ENCODE results near the gene AOX1.

Gene AOX1

DNA sequence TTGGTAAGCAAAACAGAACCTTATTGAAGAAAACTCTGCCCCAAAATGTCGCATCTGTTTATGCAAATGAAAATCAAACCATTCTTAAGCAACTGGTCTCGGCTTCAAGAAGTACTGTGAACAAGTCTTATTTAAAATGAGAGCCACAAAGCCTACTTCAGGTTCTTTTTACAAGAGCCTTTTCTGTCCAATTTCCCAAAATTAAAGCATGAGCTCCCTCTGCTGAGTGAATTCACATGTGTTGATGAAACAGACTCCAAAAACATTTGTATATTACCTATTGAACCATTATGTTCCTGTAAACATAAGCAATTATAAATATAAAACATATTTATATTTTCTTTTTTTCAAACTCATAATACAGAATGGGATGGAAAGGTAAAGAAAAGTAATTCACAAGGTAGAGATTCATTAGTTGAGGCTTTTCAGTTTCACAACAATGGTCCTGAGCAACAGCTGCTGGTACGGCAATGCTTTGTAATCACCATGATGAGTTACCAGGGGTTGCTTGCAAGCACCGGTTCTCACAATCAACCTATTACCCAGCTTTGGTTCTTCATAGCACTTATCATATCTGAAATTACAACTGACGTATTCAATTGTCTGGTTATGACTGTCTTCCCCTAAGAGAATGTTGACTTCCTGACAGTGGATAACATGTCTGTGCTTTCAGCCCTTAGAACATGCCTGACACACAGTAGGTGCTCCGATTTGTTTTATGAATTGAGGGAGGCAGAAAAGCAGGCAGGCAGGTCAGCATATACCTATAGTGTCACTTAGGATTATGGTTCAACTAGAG lies 117.5 kb downstream of the AOX1 start (continued):
- TF ChIP-seq, protein P1, sequence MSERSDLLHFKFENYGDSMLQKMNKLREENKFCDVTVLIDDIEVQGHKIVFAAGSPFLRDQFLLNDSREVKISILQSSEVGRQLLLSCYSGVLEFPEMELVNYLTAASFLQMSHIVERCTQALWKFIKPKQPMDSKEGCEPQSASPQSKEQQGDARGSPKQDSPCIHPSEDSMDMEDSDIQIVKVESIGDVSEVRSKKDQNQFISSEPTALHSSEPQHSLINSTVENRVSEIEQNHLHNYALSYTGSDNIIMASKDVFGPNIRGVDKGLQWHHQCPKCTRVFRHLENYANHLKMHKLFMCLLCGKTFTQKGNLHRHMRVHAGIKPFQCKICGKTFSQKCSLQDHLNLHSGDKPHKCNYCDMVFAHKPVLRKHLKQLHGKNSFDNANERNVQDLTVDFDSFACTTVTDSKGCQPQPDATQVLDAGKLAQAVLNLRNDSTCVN (tag by site-specific recombination; optimal IDR thresholded peaks at IDR 0.05) = no peak
- TF ChIP-seq ZNF660 (tag by site-specific recombination; IDR thresholded peaks at IDR 0.05) = 0 out of 2 replicates have a peak, but pooled peaks have one; percentile 60
- TF ChIP-seq ZIC2 (tag by site-specific recombination; IDR thresholded peaks at IDR 0.05) = no peak
- TF ChIP-seq ZNF302 (tag by site-specific recombination; IDR thresholded peaks at IDR 0.05; ENCODE audit: low read depth) = no peak
- no peak for TF ChIP-seq ZNF423 (tag by site-specific recombination; IDR thresholded peaks at IDR 0.05)
- no peak for TF ChIP-seq BCL11A (tag by site-specific recombination; IDR thresholded peaks at IDR 0.05; ENCODE audit: low read depth)
- TF ChIP-seq ZNF747 (tag by site-specific recombination; IDR thresholded peaks at IDR 0.05) = no peak

DNA sequence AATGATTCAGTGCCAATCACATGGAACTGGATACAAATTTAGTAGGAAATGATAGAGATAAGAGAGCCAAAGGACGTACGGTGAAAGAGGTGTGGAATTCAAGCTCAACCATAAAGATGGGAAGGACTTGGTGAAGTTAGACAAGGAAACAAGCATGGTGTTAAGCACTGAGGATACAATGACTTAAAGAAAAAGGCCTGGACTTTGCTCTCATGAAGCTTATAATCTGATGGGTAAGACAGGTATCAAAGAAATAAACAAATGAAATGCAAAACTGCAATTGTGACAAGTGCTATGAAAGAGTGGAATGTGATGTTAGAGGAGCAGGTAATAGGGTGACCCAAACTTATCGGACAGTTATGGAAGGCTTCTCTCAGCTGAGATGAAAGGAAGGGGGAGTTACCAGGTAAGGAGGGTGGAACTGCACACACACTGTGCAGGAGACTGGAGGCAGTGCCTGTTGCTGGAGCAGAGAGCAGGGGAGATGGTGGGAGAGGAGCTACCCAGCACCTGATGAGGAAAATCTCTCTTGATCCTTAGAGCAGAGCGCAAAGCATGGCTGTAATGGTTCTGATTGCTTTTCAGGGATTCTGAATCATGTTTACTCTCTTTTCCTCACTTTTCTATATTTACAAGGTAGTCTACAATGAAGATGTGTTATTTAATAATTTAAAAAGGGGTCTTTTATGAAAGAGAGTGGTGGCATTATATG lies 118.3 kb downstream of the AOX1 start:
- no peak overlapping the region for H3K4me3 ChIP-seq (ENCODE audit: low read depth, low read length)
- POLR2A ChIA-PET = no interaction called here
- TF ChIP-seq SCRT2 (tag by site-specific recombination; IDR thresholded peaks at IDR 0.05) (0 out of 2 replicates have a peak, but pooled peaks have one; percentile 44), TRIM28 (IDR thresholded peaks at IDR 0.05; ENCODE audit: borderline replicate concordance, low read length) (no peak), SP2 (tag by site-specific recombination; IDR thresholded peaks at IDR 0.05) (no peak), ZNF10 (tag by site-specific recombination; IDR thresholded peaks at IDR 0.05) (peak; percentile 91)
- CTCF ChIA-PET = interaction anchor here (0.7 to 8.4 kb wide), 27 partner anchors 9 to 998 kb away, joined by 3 to 105 read pairs (median 4); no protein-coding TSS in a partner anchor
- H3K36me3 ChIP-seq (ENCODE audit: control insufficient read depth in 2 of 2, insufficient read depth in 1 of 2, low read length in 2 of 2) = no peaks in the 10 kb centered on the region
- H3K9me3 ChIP-seq (ENCODE audit: control insufficient read depth, insufficient read depth, low read depth, low read length) = no peaks in the 10 kb centered on the region
- H3K27ac ChIP-seq (ENCODE audit: extremely low read depth, low read depth, low read length) = no peak overlapping the region
- H3K4me1 ChIP-seq (ENCODE audit: control insufficient read depth, insufficient read depth, low read length) = peaks cover 2% of the 10 kb centered on the region; the same call in 1 of the 2 replicates

DNA sequence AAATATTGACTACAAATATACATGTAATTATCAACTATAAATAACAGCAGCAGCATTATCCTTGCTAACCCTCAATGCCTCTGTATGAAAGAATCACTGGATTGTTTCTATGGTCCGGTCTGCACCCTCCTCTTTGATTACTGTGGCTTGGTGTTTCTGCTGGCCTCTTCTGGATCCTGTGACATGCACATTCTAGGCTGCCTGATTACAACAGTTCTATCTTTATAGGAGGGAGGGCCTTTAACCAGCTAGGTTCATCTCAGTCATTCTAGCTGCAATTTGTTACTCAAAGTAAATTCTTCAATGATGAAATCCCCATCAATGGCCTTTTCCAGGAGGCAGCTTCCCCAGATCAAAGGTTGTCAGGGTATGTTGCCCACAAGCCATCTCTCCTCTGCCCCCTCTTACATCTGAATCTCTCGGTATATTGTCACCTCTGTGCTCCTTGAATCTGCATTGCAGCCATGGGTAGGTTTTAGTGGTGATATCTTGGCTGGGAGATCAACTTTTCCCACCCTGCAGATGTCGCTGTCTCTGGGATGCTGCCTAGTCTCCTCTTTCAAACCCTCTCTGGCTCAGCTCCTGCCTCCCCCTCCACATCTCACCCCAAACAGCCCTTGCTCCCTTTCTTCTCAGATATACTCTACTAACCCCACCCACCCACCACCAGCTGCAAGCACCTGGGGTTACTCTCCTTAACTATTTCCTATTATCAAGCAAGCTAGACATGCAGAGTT lies 119.7 kb downstream of the AOX1 start:
- H3K9me3 ChIP-seq (ENCODE audit: control insufficient read depth, insufficient read depth, low read depth, low read length) = no peaks in the 10 kb centered on the region
- no peak overlapping the region for H3K4me3 ChIP-seq (ENCODE audit: low read depth, low read length)
- H3K4me1 ChIP-seq (ENCODE audit: control insufficient read depth, insufficient read depth, low read length) = peaks cover 2% of the 10 kb centered on the region; the same call in 1 of the 2 replicates
- no peak overlapping the region for H3K27ac ChIP-seq (ENCODE audit: extremely low read depth, low read depth, low read length)
- H3K36me3 ChIP-seq (ENCODE audit: control insufficient read depth in 2 of 2, insufficient read depth in 1 of 2, low read length in 2 of 2) = no peaks in the 10 kb centered on the region
- ChIA-PET POLR2A (no interaction called here), CTCF (interaction anchor here (0.6 to 8.4 kb wide), 16 partner anchors 10 to 739 kb away, joined by 3 to 105 read pairs (median 3); no protein-coding TSS in a partner anchor)
- no peak for TF ChIP-seq ZFP3 (tag by site-specific recombination; IDR thresholded peaks at IDR 0.05; ENCODE audit: low read depth)
- TF ChIP-seq ZNF311 (tag by site-specific recombination; IDR thresholded peaks at IDR 0.05; ENCODE audit: borderline replicate concordance) = no peak
- TF ChIP-seq, protein P2, sequence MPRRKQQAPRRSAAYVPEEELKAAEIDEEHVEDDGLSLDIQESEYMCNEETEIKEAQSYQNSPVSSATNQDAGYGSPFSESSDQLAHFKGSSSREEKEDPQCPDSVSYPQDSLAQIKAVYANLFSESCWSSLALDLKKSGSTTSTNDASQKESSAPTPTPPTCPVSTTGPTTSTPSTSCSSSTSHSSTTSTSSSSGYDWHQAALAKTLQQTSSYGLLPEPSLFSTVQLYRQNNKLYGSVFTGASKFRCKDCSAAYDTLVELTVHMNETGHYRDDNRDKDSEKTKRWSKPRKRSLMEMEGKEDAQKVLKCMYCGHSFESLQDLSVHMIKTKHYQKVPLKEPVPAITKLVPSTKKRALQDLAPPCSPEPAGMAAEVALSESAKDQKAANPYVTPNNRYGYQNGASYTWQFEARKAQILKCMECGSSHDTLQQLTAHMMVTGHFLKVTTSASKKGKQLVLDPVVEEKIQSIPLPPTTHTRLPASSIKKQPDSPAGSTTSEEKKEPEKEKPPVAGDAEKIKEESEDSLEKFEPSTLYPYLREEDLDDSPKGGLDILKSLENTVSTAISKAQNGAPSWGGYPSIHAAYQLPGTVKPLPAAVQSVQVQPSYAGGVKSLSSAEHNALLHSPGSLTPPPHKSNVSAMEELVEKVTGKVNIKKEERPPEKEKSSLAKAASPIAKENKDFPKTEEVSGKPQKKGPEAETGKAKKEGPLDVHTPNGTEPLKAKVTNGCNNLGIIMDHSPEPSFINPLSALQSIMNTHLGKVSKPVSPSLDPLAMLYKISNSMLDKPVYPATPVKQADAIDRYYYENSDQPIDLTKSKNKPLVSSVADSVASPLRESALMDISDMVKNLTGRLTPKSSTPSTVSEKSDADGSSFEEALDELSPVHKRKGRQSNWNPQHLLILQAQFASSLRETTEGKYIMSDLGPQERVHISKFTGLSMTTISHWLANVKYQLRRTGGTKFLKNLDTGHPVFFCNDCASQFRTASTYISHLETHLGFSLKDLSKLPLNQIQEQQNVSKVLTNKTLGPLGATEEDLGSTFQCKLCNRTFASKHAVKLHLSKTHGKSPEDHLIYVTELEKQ (tag by site-specific recombination; IDR thresholded peaks at IDR 0.05; ENCODE audit: borderline replicate concordance) = no peak
- no peak for TF ChIP-seq ZNF324 (tag by site-specific recombination; IDR thresholded peaks at IDR 0.05)
- no peak for TF ChIP-seq ZSCAN4 (tag by site-specific recombination; IDR thresholded peaks at IDR 0.05)
- no peak for TF ChIP-seq ZFHX2 (tag by site-specific recombination; conservative IDR thresholded peaks at IDR 0.05)
- TF ChIP-seq ZBTB49 (tag by site-specific recombination; IDR thresholded peaks at IDR 0.05; ENCODE audit: low read depth) = no peak
- no peak for TF ChIP-seq ZNF791 (tag by site-specific recombination; IDR thresholded peaks at IDR 0.05)
- TF ChIP-seq GLIS1 (tag by site-specific recombination; IDR thresholded peaks at IDR 0.05) = no peak
- no peak for TF ChIP-seq ZXDB (tag by site-specific recombination; IDR thresholded peaks at IDR 0.05)
